ENCODE measurements around the gene FOCAD. TPM values are rescaled to one million over a fixed set of nuclear protein-coding genes. Genes with fewer than 3 reads are reported as not detected.

FOCAD gene
- total RNA-seq, 4 donors from 2014 or later, result 24.0 to 64.5 (median 33.1) TPM

DNA sequence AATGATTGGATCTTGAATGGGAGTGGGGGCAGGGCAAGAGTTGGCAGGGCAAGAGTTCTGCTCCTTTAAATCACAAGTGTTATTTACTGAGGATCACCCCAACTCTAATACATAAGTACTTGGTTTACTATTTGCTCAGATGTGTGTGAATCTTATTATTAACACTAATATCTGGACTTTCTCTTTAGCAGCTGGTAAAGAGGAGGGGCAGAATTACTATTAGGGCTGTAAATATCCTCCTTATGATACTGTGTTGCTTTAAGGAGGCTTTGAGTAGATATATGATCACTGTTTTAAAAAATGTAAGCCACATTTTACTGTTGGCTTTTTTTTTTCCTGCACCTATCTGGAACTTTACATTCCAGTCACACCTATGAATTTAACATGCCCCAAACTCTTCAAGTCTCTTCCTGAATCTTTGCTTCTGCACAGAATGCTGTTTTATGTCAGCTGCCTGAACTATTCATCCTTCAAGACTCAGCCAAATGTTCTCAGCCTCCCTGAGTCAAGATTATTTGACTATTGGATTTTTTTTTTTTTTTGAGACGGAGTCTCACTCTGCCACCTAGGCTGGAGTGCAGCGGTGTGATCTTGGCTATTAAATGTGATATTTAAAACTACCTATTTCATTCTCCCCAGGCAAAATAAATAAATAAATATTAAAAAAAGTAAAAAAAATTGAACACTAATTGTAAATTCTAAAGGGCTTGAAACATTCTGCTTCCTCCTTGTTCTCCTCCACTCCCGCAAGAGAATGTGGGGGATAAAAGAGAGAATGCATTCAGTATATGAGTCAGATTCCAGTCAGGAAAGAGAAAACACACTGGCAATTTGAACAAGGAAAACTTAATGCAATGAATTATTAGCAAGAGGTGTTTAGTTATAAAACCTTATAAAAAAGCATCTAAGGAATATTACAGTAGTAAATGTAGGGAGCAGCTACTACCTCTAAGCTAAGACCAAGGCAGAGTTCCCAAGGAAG is 99.3 kb downstream of the FOCAD start:
- no peak for DNase-seq (ENCODE audit: low spot score in 2 of 2)
- 62% methylated on average over 3 of the region's 3 CpGs for WGBS

DNA sequence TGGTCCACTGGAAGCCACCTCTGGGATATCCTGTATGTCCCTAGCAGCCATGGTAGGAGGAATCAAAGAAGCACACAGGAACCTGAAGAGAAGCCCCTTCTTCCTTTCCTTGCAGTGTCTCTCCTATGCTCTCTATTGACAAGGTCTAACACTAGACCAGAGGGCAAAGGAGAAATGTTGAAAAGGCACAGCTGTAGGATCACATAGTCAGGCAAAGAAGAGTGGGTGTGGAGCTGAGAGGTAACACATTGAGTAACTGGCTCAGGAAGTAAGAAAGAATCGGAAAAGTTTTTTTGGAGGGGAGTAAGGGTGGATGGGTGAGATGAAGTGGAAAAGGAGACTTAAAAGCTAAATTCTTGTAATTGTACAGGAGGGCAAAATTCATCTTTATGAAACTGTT is 100.1 kb downstream of the FOCAD start:
- 91% methylated on average over 1 of the region's 1 CpG for WGBS

More for the DNA sequence above, 99.3 kb downstream of the FOCAD start:
- H3K4me1 ChIP-seq, result no peaks in the 10 kb centered on the region
- H3K9me3 ChIP-seq, result no peaks in the 10 kb centered on the region
- no peaks in the 10 kb centered on the region for H3K36me3 ChIP-seq
- H3K4me3 ChIP-seq, result no peak overlapping the region
- H3K27ac ChIP-seq, result no peak overlapping the region
- H3K27me3 ChIP-seq, result no peaks in the 10 kb centered on the region
- TF ChIP-seq POLR2AphosphoS5 (IDR thresholded peaks at IDR 0.05) (no peak), POLR2A (IDR thresholded peaks at IDR 0.05) (no peak), EP300 (IDR thresholded peaks at IDR 0.05) (no peak)
- TF ChIP-seq, protein P1, sequence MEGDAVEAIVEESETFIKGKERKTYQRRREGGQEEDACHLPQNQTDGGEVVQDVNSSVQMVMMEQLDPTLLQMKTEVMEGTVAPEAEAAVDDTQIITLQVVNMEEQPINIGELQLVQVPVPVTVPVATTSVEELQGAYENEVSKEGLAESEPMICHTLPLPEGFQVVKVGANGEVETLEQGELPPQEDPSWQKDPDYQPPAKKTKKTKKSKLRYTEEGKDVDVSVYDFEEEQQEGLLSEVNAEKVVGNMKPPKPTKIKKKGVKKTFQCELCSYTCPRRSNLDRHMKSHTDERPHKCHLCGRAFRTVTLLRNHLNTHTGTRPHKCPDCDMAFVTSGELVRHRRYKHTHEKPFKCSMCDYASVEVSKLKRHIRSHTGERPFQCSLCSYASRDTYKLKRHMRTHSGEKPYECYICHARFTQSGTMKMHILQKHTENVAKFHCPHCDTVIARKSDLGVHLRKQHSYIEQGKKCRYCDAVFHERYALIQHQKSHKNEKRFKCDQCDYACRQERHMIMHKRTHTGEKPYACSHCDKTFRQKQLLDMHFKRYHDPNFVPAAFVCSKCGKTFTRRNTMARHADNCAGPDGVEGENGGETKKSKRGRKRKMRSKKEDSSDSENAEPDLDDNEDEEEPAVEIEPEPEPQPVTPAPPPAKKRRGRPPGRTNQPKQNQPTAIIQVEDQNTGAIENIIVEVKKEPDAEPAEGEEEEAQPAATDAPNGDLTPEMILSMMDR (IDR thresholded peaks at IDR 0.05), result no peak

DNA sequence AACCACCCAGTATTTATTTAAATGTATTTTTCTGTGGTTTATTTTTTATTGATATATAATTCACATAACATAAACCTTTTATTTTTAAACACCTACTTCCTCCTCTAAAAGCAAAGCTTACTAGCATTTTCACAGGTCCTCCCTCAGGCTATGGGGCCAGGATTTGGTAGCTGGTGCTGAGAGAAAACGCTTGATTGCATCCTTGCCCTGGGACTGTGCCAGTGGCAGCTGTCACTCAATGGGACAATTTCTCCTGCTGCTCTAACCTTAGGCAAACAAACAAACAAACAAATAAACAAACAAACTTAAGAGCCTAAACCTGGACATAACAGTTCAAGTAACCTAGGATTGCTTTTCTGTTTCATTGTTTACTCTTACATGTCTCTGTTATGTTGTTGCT is 102.7 kb downstream of the FOCAD start:
- Histone ChIP-seq H3K36me3 (peaks cover 9% of the 10 kb centered on the region), H3K4me3 (no peak overlapping the region), H3K9me3 (no peaks in the 10 kb centered on the region), H3K27me3 (no peaks in the 10 kb centered on the region), H3K4me1 (no peaks in the 10 kb centered on the region), H3K27ac (no peak overlapping the region)
- DNase-seq (ENCODE audit: low spot score in 2 of 2), result no peak
- WGBS, result 36% methylated on average over 1 of the region's 1 CpG
- TF ChIP-seq POLR2AphosphoS5 (IDR thresholded peaks at IDR 0.05) (no peak), POLR2A (IDR thresholded peaks at IDR 0.05) (no peak), EP300 (IDR thresholded peaks at IDR 0.05) (no peak)
- TF ChIP-seq, protein P1 (IDR thresholded peaks at IDR 0.05), result no peak

More for the DNA sequence above, 100.1 kb downstream of the FOCAD start:
- Histone ChIP-seq H3K4me1 (no peaks in the 10 kb centered on the region), H3K36me3 (peaks cover under 1% of the 10 kb centered on the region), H3K27ac (no peak overlapping the region), H3K27me3 (no peaks in the 10 kb centered on the region), H3K4me3 (no peak overlapping the region), H3K9me3 (no peaks in the 10 kb centered on the region)
- TF ChIP-seq, protein P1 (IDR thresholded peaks at IDR 0.05), result no peak
- no peak for TF ChIP-seq EP300 (IDR thresholded peaks at IDR 0.05)
- no peak for DNase-seq (ENCODE audit: low spot score in 2 of 2)

DNA sequence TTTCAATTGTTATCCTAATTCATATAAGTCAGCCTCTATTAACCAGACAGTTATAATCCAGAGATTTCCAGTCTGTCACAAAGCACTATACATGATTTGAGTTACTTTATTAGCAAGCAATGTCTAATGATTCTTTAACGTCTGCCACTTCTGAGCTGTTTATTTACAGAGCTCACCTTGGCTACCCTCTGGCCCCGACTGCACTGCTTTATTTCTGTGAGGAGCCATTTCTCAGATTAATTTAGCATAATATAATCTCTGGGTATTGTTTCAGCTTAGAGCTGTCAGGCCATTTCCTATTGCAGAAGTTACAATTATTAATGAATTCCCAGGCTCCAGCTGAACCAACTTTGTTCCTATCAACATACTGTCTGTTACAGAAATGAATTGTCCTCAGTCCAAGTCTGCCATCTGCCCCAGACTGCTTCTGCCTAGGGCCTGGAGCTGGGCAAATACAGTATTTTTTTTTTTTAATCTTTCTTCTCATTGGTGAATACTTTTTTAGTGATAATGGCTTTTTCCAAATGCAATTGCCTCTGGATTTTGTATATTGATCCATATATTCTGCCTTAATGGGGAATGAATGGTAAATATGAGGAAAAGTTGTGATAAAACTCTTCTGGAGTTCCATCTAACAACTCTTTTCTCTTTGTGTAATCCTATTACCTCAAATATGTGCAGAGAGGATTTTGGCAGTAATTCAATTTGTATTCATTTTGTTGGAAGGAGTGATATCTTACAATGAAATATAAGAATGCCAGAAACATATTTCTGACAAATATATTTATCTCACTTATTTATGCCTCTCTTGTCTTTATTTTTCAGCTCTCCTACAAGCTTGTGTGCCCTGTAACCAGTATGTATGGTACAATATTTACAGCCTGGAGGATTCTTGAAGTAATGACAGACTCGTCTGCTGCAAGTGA is 104.7 kb downstream of the FOCAD start:
- Histone ChIP-seq H3K4me3 (no peak overlapping the region), H3K36me3 (peaks cover 10% of the 10 kb centered on the region), H3K27me3 (no peaks in the 10 kb centered on the region), H3K9me3 (no peaks in the 10 kb centered on the region), H3K27ac (no peak overlapping the region), H3K4me1 (no peaks in the 10 kb centered on the region)
- TF ChIP-seq, protein P1 (IDR thresholded peaks at IDR 0.05), result no peak
- no peak for TF ChIP-seq POLR2A (IDR thresholded peaks at IDR 0.05)
- TF ChIP-seq EP300 (IDR thresholded peaks at IDR 0.05), result no peak
- TF ChIP-seq POLR2AphosphoS5 (IDR thresholded peaks at IDR 0.05), result no peak
- no peak for DNase-seq (ENCODE audit: low spot score in 2 of 2)
- 67% methylated on average over 3 of the region's 3 CpGs for WGBS
